Transverse colon (tissue), 4 donors: ENCODE data around the gene KRT1. TPM values are rescaled to one million over a fixed set of nuclear protein-coding genes. Genes with fewer than 3 reads are reported as not detected.
"Not testable (repeated sequence)": the region's sequence is repeated elsewhere in the genome, so short reads cannot be mapped to it uniquely, and the experiment has no call there.

Experiments used
- DNase-seq: peaks from one replicate; pipeline ENCODE4 v3.0.0-alpha.2; 2019
- H3K27ac ChIP-seq, 4 donors: fragments of 200-600 bp; sonication (generic); 2 replicates each; pipeline ENCODE4 v1.5.1; 2016 to 2018; ENCODE audit warnings: inconsistent platforms in 4 of 4
- H3K27me3 ChIP-seq: fragments of 200-600 bp; sonication (generic); 2 replicates; pipeline ENCODE4 v1.5.1; 2017; ENCODE audit warnings: inconsistent platforms
- H3K36me3 ChIP-seq, 4 donors: fragments of 200-600 bp; sonication (generic); 2 replicates each; pipeline ENCODE4 v1.5.1; 2017 to 2019; ENCODE audit warnings: inconsistent platforms in 4 of 4
- H3K4me1 ChIP-seq, 4 donors: fragments of 200-600 bp; sonication (generic); 2 replicates each; pipeline ENCODE4 v1.5.1; 2017 to 2020; ENCODE audit warnings: inconsistent platforms in 4 of 4
- H3K4me3 ChIP-seq, 4 donors: fragments of 200-600 bp; sonication (generic); 1 replicate in 1 of 4; 2 replicates in 3 of 4; pipeline versions ENCODE4 v1.5.1 to v1.6.1; 2017 to 2019; ENCODE audit warnings: inconsistent platforms in 4 of 4
- H3K9me3 ChIP-seq, 2 donors: fragments of 200-600 bp; sonication (generic); 2 replicates each; pipeline ENCODE4 v1.5.1; 2017 to 2019; ENCODE audit warnings: inconsistent platforms in 2 of 2
- CTCF ChIP-seq, 5 experiments: fragments of 200-600 bp in 3 of 5; fragments of 450-650 bp in 2 of 5; sonication (generic) in 3 of 5; IDR thresholded peaks; 1 replicate in 2 of 5; 2 replicates in 3 of 5; pipeline ENCODE4 v1.5.1; 2016 to 2017; ENCODE audit warnings: antibody characterized with exemption in 5 of 5, inconsistent platforms in 3 of 5, mild to moderate bottlenecking in 2 of 5, moderate library complexity in 1 of 5
- EP300 ChIP-seq: sonication (generic); formaldehyde crosslinking; IDR thresholded peaks from one replicate; pipeline ENCODE4 v1.6.1; 2017; ENCODE audit warnings: antibody characterized with exemption, low read depth
- POLR2A ChIP-seq: fragments of 450-650 bp; IDR thresholded peaks from one replicate; pipeline ENCODE4 v1.6.1; 2016; ENCODE audit warnings: antibody characterized with exemption, mild to moderate bottlenecking, moderate library complexity
- POLR2AphosphoS5 ChIP-seq, 3 donors: sonication (generic); formaldehyde crosslinking; IDR thresholded peaks; one replicate each; pipeline ENCODE4 v1.6.1; 2016; ENCODE audit warnings: antibody characterized with exemption in 3 of 3
- whole genome bisulfite sequencing, 2 donors: methylation state at CpG; one replicate each; pipeline ENCODE4 v1.1.5; 2018; ENCODE audit warnings: low coverage in 1 of 2; 5-methylcytosine and 5-hydroxymethylcytosine counted together
- in situ Hi-C, 4 donors: fragments of 200-750 bp; cut with MboI; loops; one replicate each; pipeline versions ENCODE4 v1.15.0 to v1.15.1; 2017; ENCODE audit warnings: low sequenced_read_pairs in 3 of 4, low pct_ligation_motif_present in 1 of 4, low pct_unique_long_range_greater_than_20kb in 1 of 4
- intact Hi-C: fragments of 100-400 bp; cut with DNase I; formaldehyde crosslinking; loops from one replicate; pipeline ENCODE4 v1.15.1; 2023; ENCODE audit warnings: low total_unique reads
- total RNA-seq, 4 donors: library from RNA; depleted of rRNA; stranded (reverse); fragments of >200 nt; gene quantifications; one replicate each; pipeline ENCODE4 v1.1.0, GENCODE V29; 2016

The KRT1 gene
- total RNA-seq, 4 donors from 2014 or later, result not detected

- WGBS, 2 donors, result 77 to 84% methylated on average over 3 to 4 of the region's 4 CpGs
- Histone ChIP-seq H3K4me3 (no peak overlapping the region), H3K27ac (no peak overlapping the region), H3K9me3 (no peaks in the 10 kb centered on the region), H3K27me3 (peaks cover 9% of the 10 kb centered on the region), H3K4me1 (no peaks in the 10 kb centered on the region), H3K36me3 (no peaks in the 10 kb centered on the region)
- no peak for DNase-seq
- in situ Hi-C loops, result no loop called here
- no peak for TF ChIP-seq POLR2AphosphoS5 (IDR thresholded peaks at IDR 0.05)
- TF ChIP-seq EP300, result no peak
- TF ChIP-seq POLR2A, result no peak
- no peak for TF ChIP-seq CTCF (IDR thresholded peaks at IDR 0.05)
- intact Hi-C loops, result no loop called here
These were observed 9.7 kb downstream of the KRT1 start for GRCh38 chr12:52670506-52670905.

- WGBS, 2 donors, result 87% methylated on average over 3 of the region's 3 CpGs; no CpG with 5 or more reads in 1 of the 2 donors
- DNase-seq, H3K27ac ChIP-seq, H3K36me3 ChIP-seq, H3K4me1 ChIP-seq, intact Hi-C loops, H3K9me3 ChIP-seq, in situ Hi-C loops, H3K4me3 ChIP-seq, H3K27me3 ChIP-seq: not testable (repeated sequence)
These were observed 10.3 kb downstream of the KRT1 start for GRCh38 chr12:52669941-52670340.

- in situ Hi-C loops, result no loop called here
- intact Hi-C loops, result no loop called here
These were observed 10.8 kb downstream of the KRT1 start for GRCh38 chr12:52669426-52669825.

GRCh38 chr12:52667931-52668330, 12.3 kb downstream of the KRT1 start:
- TF ChIP-seq POLR2AphosphoS5 (IDR thresholded peaks at IDR 0.05), result no peak
- TF ChIP-seq POLR2A, result no peak
- no peak for TF ChIP-seq CTCF (IDR thresholded peaks at IDR 0.05)
- no peak for TF ChIP-seq EP300
- 72 to 77% methylated on average over 6 to 7 of the region's 7 CpGs for WGBS, 2 donors
- H3K27me3 ChIP-seq, result peaks cover 9% of the 10 kb centered on the region
- H3K36me3 ChIP-seq, result no peaks in the 10 kb centered on the region
- H3K4me3 ChIP-seq, result no peak overlapping the region
- H3K9me3 ChIP-seq, result no peaks in the 10 kb centered on the region
- no peaks in the 10 kb centered on the region for H3K4me1 ChIP-seq
- in situ Hi-C loops (no loop called here), intact Hi-C loops (no loop called here)
- no peak overlapping the region for H3K27ac ChIP-seq
- DNase-seq, result no peak

More at GRCh38 chr12:52669426-52669825, 10.8 kb downstream of the KRT1 start:
- no peaks in the 10 kb centered on the region for H3K4me1 ChIP-seq
- no peaks in the 10 kb centered on the region for H3K36me3 ChIP-seq
- H3K9me3 ChIP-seq, result no peaks in the 10 kb centered on the region
- H3K4me3 ChIP-seq, result no peak overlapping the region
- no peak overlapping the region for H3K27ac ChIP-seq
- DNase-seq, result no peak
- H3K27me3 ChIP-seq, result peaks cover 9% of the 10 kb centered on the region
- TF ChIP-seq CTCF (IDR thresholded peaks at IDR 0.05) (no peak), EP300 (no peak), POLR2AphosphoS5 (IDR thresholded peaks at IDR 0.05) (no peak), POLR2A (no peak)

GRCh38 chr12:52667509-52667908, 12.7 kb downstream of the KRT1 start:
- in situ Hi-C loops, result no loop called here
- TF ChIP-seq POLR2A (no peak), POLR2AphosphoS5 (IDR thresholded peaks at IDR 0.05) (no peak), EP300 (no peak), CTCF (IDR thresholded peaks at IDR 0.05) (peak in 4 of 5 experiments; percentile 15 to 35 (median 23))
- DNase-seq, result no peak
- Histone ChIP-seq H3K36me3 (no peaks in the 10 kb centered on the region), H3K27ac (no peak overlapping the region), H3K4me3 (no peak overlapping the region), H3K9me3 (no peaks in the 10 kb centered on the region), H3K4me1 (no peaks in the 10 kb centered on the region), H3K27me3 (peaks cover 9% of the 10 kb centered on the region)
- 53% methylated on average over 9 of the region's 9 CpGs; no CpG with 5 or more reads in 1 of the 2 donors for WGBS, 2 donors
- intact Hi-C loops, result no loop called here
